Neutrophil (primary cell): ENCODE results near the gene IP6K3.

Experiments
- H3K27ac ChIP-seq: fragments of 200-600 bp; sonication (generic); 2 replicates; pipeline ENCODE4 v1.5.1; 2016; ENCODE audit warnings: mild to moderate bottlenecking, moderate library complexity
- H3K27me3 ChIP-seq: fragments of 200-600 bp; sonication (generic); 2 replicates; pipeline ENCODE4 v1.6.0; 2016; ENCODE audit warnings: mild to moderate bottlenecking
- H3K36me3 ChIP-seq: fragments of 200-600 bp; sonication (generic); 2 replicates; pipeline ENCODE4 v1.5.1; 2017
- H3K4me1 ChIP-seq, 2 experiments: fragments of 200-600 bp in 1 of 2; sonication (generic) in 1 of 2; 1 replicate in 1 of 2; 2 replicates in 1 of 2; pipeline versions ENCODE4 v1.5.1 to v1.6.1; 2013 to 2016; ENCODE audit warnings: low read depth in 1 of 2, low read length in 1 of 2, mild to moderate bottlenecking in 1 of 2, moderate library complexity in 1 of 2; ENCODE audit not compliant: control insufficient read depth in 1 of 2, insufficient read depth in 1 of 2
- H3K4me3 ChIP-seq, 2 experiments: fragments of 200-600 bp in 1 of 2; sonication (generic) in 1 of 2; 1 replicate in 1 of 2; 2 replicates in 1 of 2; pipeline ENCODE4 v1.5.1; 2013 to 2016; ENCODE audit warnings: low read depth in 1 of 2, low read length in 1 of 2, mild to moderate bottlenecking in 1 of 2, moderate library complexity in 1 of 2
- H3K9me3 ChIP-seq: fragments of 200-600 bp; sonication (generic); 2 replicates; pipeline ENCODE4 v1.5.1; 2016
- TF ChIP-seq, protein P1 (sequence below): fragments of 200-600 bp; sonication (generic); IDR thresholded peaks from 2 replicates; pipeline ENCODE4 v1.5.1; 2016; ENCODE audit warnings: antibody characterized with exemption

Gene IP6K3

DNA sequence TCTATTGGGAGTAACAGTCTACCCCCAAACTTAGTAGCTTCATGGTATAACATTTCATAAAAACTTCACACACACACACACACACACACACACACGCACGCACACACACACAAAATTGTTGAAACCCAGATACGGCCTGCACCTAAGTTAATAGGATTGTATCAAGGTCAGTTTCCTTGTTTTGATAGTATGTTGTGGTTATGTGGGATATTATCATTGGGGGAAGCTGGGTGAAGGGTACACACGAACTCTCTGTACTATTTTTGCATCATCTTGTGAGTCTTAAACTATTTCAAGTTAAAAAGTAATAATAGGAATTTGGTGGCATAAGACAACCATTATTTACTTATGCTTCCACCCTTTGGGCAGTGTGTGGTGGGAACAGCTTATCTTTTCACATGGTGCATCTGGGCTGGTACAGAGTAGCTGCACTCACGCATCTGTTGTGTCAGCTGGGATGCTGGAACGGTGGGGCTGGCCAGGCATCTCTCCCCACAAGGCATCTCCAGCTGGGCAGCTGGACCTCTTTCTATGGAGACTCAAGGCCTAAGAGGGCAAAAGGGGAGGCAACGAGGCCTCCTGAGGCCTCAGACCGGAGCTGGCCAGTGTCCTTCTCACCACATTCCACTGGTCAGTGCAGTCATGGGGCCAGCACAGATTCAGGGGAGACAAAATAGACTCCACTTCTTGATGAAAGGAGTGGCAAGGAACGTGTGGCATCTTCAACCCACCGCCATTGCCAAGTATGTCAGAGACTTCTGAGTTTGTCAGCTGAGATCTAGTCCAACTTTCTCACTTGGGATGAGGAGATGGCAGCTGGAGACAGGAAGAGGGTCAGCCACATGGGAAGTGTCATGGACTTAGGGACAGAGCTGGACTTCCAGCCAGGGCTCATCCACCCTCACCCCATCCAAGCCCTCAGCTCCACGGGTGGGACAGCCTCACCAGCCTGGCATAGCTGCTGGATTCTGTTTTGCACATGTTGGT is 20.5 kb upstream of the IP6K3 start:
- peaks cover 5% of the 10 kb centered on the region for H3K36me3 ChIP-seq
- H3K27me3 ChIP-seq, result peaks cover 32% of the 10 kb centered on the region
- no peak overlapping the region for H3K4me3 ChIP-seq
- no peaks in the 10 kb centered on the region for H3K4me1 ChIP-seq
- TF ChIP-seq, protein P1, sequence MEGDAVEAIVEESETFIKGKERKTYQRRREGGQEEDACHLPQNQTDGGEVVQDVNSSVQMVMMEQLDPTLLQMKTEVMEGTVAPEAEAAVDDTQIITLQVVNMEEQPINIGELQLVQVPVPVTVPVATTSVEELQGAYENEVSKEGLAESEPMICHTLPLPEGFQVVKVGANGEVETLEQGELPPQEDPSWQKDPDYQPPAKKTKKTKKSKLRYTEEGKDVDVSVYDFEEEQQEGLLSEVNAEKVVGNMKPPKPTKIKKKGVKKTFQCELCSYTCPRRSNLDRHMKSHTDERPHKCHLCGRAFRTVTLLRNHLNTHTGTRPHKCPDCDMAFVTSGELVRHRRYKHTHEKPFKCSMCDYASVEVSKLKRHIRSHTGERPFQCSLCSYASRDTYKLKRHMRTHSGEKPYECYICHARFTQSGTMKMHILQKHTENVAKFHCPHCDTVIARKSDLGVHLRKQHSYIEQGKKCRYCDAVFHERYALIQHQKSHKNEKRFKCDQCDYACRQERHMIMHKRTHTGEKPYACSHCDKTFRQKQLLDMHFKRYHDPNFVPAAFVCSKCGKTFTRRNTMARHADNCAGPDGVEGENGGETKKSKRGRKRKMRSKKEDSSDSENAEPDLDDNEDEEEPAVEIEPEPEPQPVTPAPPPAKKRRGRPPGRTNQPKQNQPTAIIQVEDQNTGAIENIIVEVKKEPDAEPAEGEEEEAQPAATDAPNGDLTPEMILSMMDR, result no peak
- H3K9me3 ChIP-seq, result no peaks in the 10 kb centered on the region
- no peak overlapping the region for H3K27ac ChIP-seq

DNA sequence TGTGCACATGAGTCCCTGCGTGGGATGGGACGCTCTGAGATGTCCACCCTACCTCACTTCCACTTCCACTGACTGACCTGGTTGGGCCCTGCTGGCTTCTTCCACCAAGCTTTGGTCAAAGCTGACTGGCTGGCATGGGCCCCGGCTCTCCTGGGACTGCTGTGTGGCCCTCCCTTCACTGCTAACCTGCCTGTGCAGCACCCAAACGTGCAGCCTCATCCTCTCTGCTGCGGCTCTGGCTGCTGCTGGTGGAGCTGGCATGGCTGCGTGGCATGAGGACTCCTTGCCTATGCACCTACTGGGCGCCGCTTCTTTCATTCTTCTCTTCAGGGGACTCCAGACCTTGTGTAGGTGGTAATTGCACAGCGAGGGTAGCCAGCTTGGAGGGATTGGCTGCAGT is 18.7 kb upstream of the IP6K3 start:
- Histone ChIP-seq H3K36me3 (no peaks in the 10 kb centered on the region), H3K4me3 (no peak overlapping the region), H3K27ac (no peak overlapping the region), H3K4me1 (no peaks in the 10 kb centered on the region), H3K9me3 (no peaks in the 10 kb centered on the region), H3K27me3 (peaks cover 29% of the 10 kb centered on the region)
- TF ChIP-seq, protein P1, result no peak

DNA sequence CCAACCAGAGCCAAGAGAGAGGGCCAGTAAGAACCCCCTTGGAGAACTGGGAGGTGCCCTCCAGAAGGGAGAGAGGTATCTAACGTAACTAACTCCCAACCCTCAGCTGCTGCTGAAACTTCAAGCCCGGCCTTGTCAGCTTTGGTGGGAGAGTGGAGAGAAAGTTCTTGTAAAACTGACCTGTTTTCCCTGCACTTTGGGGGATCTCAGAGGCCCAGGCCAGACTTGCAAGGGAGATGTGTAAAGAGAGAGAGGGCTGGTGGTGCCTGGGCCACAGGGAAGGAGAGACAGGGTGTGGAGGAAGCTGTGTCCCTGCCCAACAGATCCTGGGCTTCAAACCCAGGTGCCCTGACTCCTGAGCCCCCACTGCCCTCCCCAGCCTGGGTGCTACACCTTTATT is 17.3 kb upstream of the IP6K3 start:
- no peaks in the 10 kb centered on the region for H3K4me1 ChIP-seq
- no peak overlapping the region for H3K27ac ChIP-seq
- no peak overlapping the region for H3K4me3 ChIP-seq
- H3K36me3 ChIP-seq, result no peaks in the 10 kb centered on the region
- peaks cover 16% of the 10 kb centered on the region for H3K27me3 ChIP-seq
- TF ChIP-seq, protein P1, result no peak
- H3K9me3 ChIP-seq, result no peaks in the 10 kb centered on the region

DNA sequence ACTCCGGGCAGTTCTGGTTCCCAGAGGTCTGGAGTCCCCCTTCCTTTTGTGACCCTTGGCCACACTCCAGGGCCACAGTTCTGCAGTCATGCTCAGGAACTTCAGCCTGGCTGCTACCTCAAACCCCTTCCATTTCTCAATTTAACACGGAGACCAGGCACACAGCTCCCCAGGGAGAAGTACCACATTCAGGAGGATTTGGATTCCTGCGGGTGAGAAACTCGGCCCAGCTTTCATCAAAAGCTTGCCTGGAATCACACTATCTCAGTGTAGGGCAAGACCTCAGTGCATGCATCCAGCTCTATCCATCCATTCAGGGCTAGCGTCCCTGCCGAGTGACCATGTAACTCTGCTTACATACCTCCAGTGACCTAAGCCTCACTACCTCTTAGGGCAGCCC is 16.8 kb upstream of the IP6K3 start:
- Histone ChIP-seq H3K4me1 (no peaks in the 10 kb centered on the region), H3K9me3 (no peaks in the 10 kb centered on the region), H3K4me3 (no peak overlapping the region), H3K27me3 (peaks cover 11% of the 10 kb centered on the region), H3K27ac (no peak overlapping the region), H3K36me3 (no peaks in the 10 kb centered on the region)
- TF ChIP-seq, protein P1, result no peak

DNA sequence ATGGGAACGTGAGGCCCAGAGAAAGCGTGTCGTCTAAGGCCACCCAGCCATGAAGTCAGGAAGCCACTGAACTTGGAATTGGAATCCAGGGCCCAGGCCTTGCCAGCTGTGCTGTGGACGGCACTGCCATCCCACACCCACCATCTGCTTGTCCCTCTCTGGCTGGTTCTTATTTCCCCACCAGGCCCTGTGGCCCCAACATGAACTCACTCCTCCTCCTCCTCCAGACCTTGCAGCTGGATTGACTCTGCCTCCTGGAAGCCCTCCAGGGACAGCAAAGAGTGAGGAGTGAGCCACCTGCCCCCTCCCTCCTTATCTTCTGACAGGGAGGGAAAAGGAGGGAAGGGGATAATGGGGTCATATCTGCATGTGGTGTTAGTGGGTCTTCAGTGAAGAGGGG is 16.0 kb upstream of the IP6K3 start:
- H3K4me3 ChIP-seq, result no peak overlapping the region
- H3K4me1 ChIP-seq, result no peaks in the 10 kb centered on the region
- TF ChIP-seq, protein P1, result no peak
- H3K36me3 ChIP-seq, result no peaks in the 10 kb centered on the region
- peaks cover 11% of the 10 kb centered on the region for H3K27me3 ChIP-seq
- no peaks in the 10 kb centered on the region for H3K9me3 ChIP-seq
- H3K27ac ChIP-seq, result no peak overlapping the region
